ENCODE data around the gene SLC16A10. TPM values are rescaled to one million over a fixed set of nuclear protein-coding genes. Genes with fewer than 3 reads are reported as not detected.

Gene SLC16A10
- total RNA-seq, 2 experiments from 2014 or later: 13.4 to 13.8 TPM

GRCh38 chr6:111154981-111155380 is 67.7 kb downstream of the SLC16A10 start:
- TF ChIP-seq CTCF (IDR thresholded peaks at IDR 0.05): no peak
- Mint-ChIP-seq H3K27ac (no peak overlapping the region), H3K36me3 (ENCODE audit: low read depth) (peaks cover 29% of the 10 kb centered on the region), H3K4me1 (ENCODE audit: low read depth) (peaks cover 42% of the 10 kb centered on the region), H3K4me3 (no peak overlapping the region), H3K9me3 (no peaks in the 10 kb centered on the region), H3K27me3 (no peaks in the 10 kb centered on the region)
- H3K27me3 ChIP-seq (ENCODE audit: control insufficient read depth in 1 of 2, insufficient read depth in 2 of 2, low read length in 2 of 2): no peaks in the 10 kb centered on the region
- H3K36me3 ChIP-seq (ENCODE audit: insufficient read depth, low read length): no peaks in the 10 kb centered on the region
- POLR2A ChIA-PET: no interaction called here
- H3K27ac ChIP-seq (ENCODE audit: low read depth in 1 of 2, low read length in 2 of 2): no peak overlapping the region
- DNase-seq (peak in 1 of 14 experiments; percentile 6), ATAC-seq (ENCODE audit: poor library complexity) (no peak)
- H3K9me3 ChIP-seq (ENCODE audit: control insufficient read depth in 1 of 2, insufficient read depth in 1 of 2, low read length in 2 of 2): peaks cover 0 to 6% of the 10 kb centered on the region in 2 experiments
- intact Hi-C loops (cut with DNase I, micrococcal nuclease): no loop called here
- peaks cover 8% of the 10 kb centered on the region for H3K4me1 ChIP-seq (ENCODE audit: insufficient read depth, low read length)
- H3K4me3 ChIP-seq (ENCODE audit: low read length): no peak overlapping the region
- CTCF ChIA-PET: interaction anchor here (0.7 kb wide), 1 partner anchor 35 kb away, joined by 3 read pairs; no protein-coding TSS in a partner anchor

GRCh38 chr6:111157412-111157811 is 70.1 kb downstream of the SLC16A10 start:
- ChIA-PET POLR2A (no interaction called here), CTCF (no interaction called here)
- Mint-ChIP-seq H3K4me3 (no peak overlapping the region), H3K4me1 (ENCODE audit: low read depth) (peaks cover 41% of the 10 kb centered on the region), H3K27ac (no peak overlapping the region), H3K27me3 (no peaks in the 10 kb centered on the region), H3K36me3 (ENCODE audit: low read depth) (peaks cover 44% of the 10 kb centered on the region), H3K9me3 (peaks cover 3% of the 10 kb centered on the region)
- peaks cover 8% of the 10 kb centered on the region for H3K4me1 ChIP-seq (ENCODE audit: insufficient read depth, low read length)
- DNase-seq (no peak), ATAC-seq (ENCODE audit: poor library complexity) (no peak)
- H3K27me3 ChIP-seq (ENCODE audit: control insufficient read depth in 1 of 2, insufficient read depth in 2 of 2, low read length in 2 of 2): no peaks in the 10 kb centered on the region
- no peaks in the 10 kb centered on the region for H3K36me3 ChIP-seq (ENCODE audit: insufficient read depth, low read length)
- H3K9me3 ChIP-seq (ENCODE audit: control insufficient read depth in 1 of 2, insufficient read depth in 1 of 2, low read length in 2 of 2): peaks cover 5 to 10% of the 10 kb centered on the region in 2 experiments
- no peak for TF ChIP-seq CTCF (IDR thresholded peaks at IDR 0.05)
- H3K4me3 ChIP-seq (ENCODE audit: low read length): no peak overlapping the region
- intact Hi-C loops (cut with DNase I, micrococcal nuclease): no loop called here
- no peak overlapping the region for H3K27ac ChIP-seq (ENCODE audit: low read depth in 1 of 2, low read length in 2 of 2)

GRCh38 chr6:111159633-111160032 is 72.3 kb downstream of the SLC16A10 start:
- Histone ChIP-seq H3K9me3 (ENCODE audit: control insufficient read depth in 1 of 2, insufficient read depth in 1 of 2, low read length in 2 of 2) (peaks cover 11 to 16% of the 10 kb centered on the region in 2 experiments), H3K4me3 (ENCODE audit: low read length) (no peak overlapping the region), H3K27ac (ENCODE audit: low read depth in 1 of 2, low read length in 2 of 2) (no peak overlapping the region), H3K27me3 (ENCODE audit: control insufficient read depth in 1 of 2, insufficient read depth in 2 of 2, low read length in 2 of 2) (no peaks in the 10 kb centered on the region), H3K36me3 (ENCODE audit: insufficient read depth, low read length) (no peaks in the 10 kb centered on the region), H3K4me1 (ENCODE audit: insufficient read depth, low read length) (peaks cover 8% of the 10 kb centered on the region)
- no peak overlapping the region for H3K27ac Mint-ChIP-seq
- CTCF ChIA-PET: no interaction called here
- H3K4me1 Mint-ChIP-seq (ENCODE audit: low read depth): peaks cover 24% of the 10 kb centered on the region
- intact Hi-C loops (cut with DNase I, micrococcal nuclease): no loop called here
- ATAC-seq (ENCODE audit: poor library complexity) (no peak), DNase-seq (no peak)
- TF ChIP-seq CTCF (IDR thresholded peaks at IDR 0.05): no peak
- H3K27me3 Mint-ChIP-seq: no peaks in the 10 kb centered on the region
- peaks cover 5% of the 10 kb centered on the region for H3K9me3 Mint-ChIP-seq
- no peak overlapping the region for H3K4me3 Mint-ChIP-seq
- H3K36me3 Mint-ChIP-seq (ENCODE audit: low read depth): peaks cover 50% of the 10 kb centered on the region
- POLR2A ChIA-PET: no interaction called here
